Measurements from ENCODE around the gene GRID2. TPM values are rescaled to one million over a fixed set of nuclear protein-coding genes. Genes with fewer than 3 reads are reported as not detected.

Gene GRID2
- total RNA-seq, 1 donor from 2014 or later: 1.3 TPM

DNA sequence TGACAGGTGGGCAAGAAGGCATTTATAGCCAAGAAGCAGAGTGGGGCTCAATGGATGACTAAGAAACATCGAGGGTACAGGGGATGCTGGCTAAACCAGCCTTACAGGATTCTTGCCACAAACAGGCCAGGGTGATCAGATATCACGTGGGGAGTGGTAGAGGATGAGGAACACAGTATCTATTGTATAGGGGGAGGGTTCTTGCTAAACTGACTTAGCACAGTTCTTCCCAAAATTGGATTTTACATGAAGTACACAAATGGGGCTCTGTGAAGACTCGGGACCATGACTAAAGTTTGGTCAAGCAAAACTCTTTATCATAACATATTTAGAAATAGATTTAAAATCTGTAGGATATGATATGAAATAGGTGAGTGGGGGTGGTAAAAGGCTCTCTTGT is 1380.8 kb downstream of the GRID2 start:
- no peak for TF ChIP-seq CTCF (conservative IDR thresholded peaks at IDR 0.05)
- no peak for DNase-seq (ENCODE audit: low read depth, low spot score)
- Mint-ChIP-seq H3K27me3 (ENCODE audit: low read depth) (no peaks in the 10 kb centered on the region), H3K27ac (ENCODE audit: unreplicated experiment) (no peak overlapping the region), H3K4me3 (no peak overlapping the region), H3K4me1 (no peaks in the 10 kb centered on the region), H3K36me3 (ENCODE audit: low read depth) (no peaks in the 10 kb centered on the region), H3K9me3 (no peaks in the 10 kb centered on the region)

DNA sequence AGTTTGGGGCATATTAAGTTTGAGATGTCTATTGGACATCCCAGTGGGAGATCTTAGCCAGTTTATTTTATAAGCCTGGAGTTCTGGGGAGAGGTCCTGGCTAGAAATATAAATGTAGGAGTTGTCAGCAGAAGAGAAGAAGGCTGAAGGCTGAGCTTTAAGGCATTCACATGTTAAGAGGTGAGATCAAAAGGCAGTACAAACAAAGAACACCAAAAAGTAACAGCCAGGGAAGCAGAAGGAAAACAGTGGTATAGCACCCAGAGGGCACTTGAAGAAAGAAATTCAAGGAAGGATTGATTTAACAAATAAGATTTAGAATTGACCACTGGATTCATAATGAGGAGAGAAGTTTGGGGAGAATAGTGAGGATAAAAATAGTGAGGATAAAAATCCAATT is 1383.5 kb downstream of the GRID2 start:
- no peak overlapping the region for H3K27ac Mint-ChIP-seq (ENCODE audit: unreplicated experiment)
- no peaks in the 10 kb centered on the region for H3K4me1 Mint-ChIP-seq
- no peak for TF ChIP-seq CTCF (conservative IDR thresholded peaks at IDR 0.05)
- H3K36me3 Mint-ChIP-seq (ENCODE audit: low read depth): no peaks in the 10 kb centered on the region
- H3K4me3 Mint-ChIP-seq: no peak overlapping the region
- no peak for DNase-seq (ENCODE audit: low read depth, low spot score)
- no peaks in the 10 kb centered on the region for H3K9me3 Mint-ChIP-seq
- H3K27me3 Mint-ChIP-seq (ENCODE audit: low read depth): no peaks in the 10 kb centered on the region

DNA sequence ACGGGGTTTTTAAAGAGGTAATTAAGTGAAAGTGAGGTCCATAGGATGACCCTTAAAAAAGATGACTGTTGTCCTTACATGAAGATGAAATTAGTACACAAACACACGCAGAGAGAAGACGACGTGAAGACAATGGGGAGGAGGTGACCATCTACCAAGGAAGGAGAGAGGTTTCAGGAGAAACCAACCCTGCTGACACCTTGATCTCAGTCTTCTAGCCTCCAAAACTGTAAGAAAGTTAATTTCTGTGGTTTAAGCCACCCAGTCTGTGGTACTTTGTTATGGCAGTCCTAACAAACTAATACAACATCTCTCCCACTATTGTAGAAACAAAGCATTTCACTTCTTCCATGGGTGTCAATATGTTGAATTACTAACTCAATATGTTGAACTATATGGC is 1385.2 kb downstream of the GRID2 start:
- Mint-ChIP-seq H3K27ac (ENCODE audit: unreplicated experiment) (no peak overlapping the region), H3K36me3 (ENCODE audit: low read depth) (no peaks in the 10 kb centered on the region), H3K4me3 (no peak overlapping the region), H3K9me3 (no peaks in the 10 kb centered on the region), H3K4me1 (peaks cover 11% of the 10 kb centered on the region), H3K27me3 (ENCODE audit: low read depth) (no peaks in the 10 kb centered on the region)
- DNase-seq (ENCODE audit: low read depth, low spot score): no peak
- TF ChIP-seq CTCF (conservative IDR thresholded peaks at IDR 0.05): no peak

DNA sequence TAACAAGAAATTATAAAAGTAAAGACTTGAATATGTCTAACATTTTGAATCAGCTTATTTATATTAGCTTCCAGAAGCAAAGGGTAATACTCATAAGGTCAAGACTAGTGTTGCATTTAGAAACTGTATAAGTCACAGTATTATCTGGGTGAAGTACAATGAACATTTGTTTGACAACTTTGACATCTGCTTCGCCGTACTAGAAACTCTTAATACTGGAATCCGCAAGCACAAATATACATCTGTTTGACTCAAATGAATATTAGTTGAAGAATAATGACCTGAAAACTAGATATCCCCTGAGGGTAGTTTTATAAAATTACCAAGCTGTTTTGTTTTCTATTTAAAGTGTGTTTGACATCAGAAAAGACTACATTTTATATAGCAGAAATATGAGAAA is 1389.4 kb downstream of the GRID2 start:
- no peaks in the 10 kb centered on the region for H3K27me3 Mint-ChIP-seq (ENCODE audit: low read depth)
- no peak overlapping the region for H3K4me3 Mint-ChIP-seq
- DNase-seq (ENCODE audit: low read depth, low spot score): no peak
- H3K4me1 Mint-ChIP-seq: peaks cover 18% of the 10 kb centered on the region
- no peak overlapping the region for H3K27ac Mint-ChIP-seq (ENCODE audit: unreplicated experiment)
- H3K36me3 Mint-ChIP-seq (ENCODE audit: low read depth): no peaks in the 10 kb centered on the region
- TF ChIP-seq CTCF (conservative IDR thresholded peaks at IDR 0.05): no peak
- peaks cover 4% of the 10 kb centered on the region for H3K9me3 Mint-ChIP-seq

DNA sequence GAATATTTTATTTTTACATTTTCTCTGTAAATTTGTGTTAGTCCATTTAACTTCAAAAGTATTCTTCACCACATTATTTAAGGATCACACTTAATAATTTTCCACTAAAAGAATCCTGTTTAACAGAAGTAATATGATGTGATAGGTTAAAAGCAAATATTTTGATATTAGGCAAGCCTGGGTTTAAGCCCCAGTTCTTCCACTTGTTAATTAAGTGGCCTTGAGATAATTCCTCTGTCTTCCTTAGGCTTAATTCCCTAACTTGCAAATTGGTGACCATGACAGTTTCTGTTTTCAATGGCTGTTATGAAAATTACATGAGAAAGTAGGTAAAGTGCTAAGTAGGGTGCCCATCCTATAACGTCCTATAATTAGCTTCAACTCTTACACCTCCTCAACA is 1394.9 kb downstream of the GRID2 start:
- Mint-ChIP-seq H3K4me3 (no peak overlapping the region), H3K27me3 (ENCODE audit: low read depth) (no peaks in the 10 kb centered on the region), H3K4me1 (peaks cover 10% of the 10 kb centered on the region), H3K27ac (ENCODE audit: unreplicated experiment) (no peak overlapping the region), H3K9me3 (peaks cover 4% of the 10 kb centered on the region), H3K36me3 (ENCODE audit: low read depth) (no peaks in the 10 kb centered on the region)
- DNase-seq (ENCODE audit: low read depth, low spot score): no peak
- no peak for TF ChIP-seq CTCF (conservative IDR thresholded peaks at IDR 0.05)

DNA sequence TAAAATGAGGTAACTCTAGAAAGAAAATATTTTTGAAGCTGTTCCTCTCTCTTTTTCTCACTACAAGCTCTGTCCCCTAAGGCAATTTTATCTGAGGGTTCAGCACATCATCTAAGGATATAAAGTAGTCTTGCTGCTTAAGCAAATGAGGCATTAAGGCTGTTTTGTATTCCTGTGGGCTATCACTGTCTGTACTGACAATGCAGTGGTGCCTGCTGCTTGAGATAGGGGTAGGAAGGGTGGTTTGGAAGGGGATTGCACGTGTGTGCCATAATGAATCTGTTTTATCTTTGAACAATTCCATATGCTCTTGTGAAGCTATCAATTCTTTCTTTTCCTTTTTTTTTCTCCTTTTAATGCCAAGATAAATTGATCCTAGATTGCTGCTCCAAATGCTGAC is 1396.8 kb downstream of the GRID2 start:
- no peak for DNase-seq (ENCODE audit: low read depth, low spot score)
- TF ChIP-seq CTCF (conservative IDR thresholded peaks at IDR 0.05): no peak
- H3K4me1 Mint-ChIP-seq: no peaks in the 10 kb centered on the region
- no peaks in the 10 kb centered on the region for H3K36me3 Mint-ChIP-seq (ENCODE audit: low read depth)
- no peak overlapping the region for H3K27ac Mint-ChIP-seq (ENCODE audit: unreplicated experiment)
- no peaks in the 10 kb centered on the region for H3K27me3 Mint-ChIP-seq (ENCODE audit: low read depth)
- no peaks in the 10 kb centered on the region for H3K9me3 Mint-ChIP-seq
- no peak overlapping the region for H3K4me3 Mint-ChIP-seq

Data from neural crest cell (in vitro differentiated cells).